NB4 (cell line): ENCODE data around the gene RPL12.

Source experiments
- DNase-seq: peaks from one replicate; pipeline ENCODE4 v3.0.0; 2010; ENCODE audit warnings: low read depth
- H3K4me3 ChIP-seq: one replicate; pipeline ENCODE4 v1.5.1; 2011; ENCODE audit warnings: mild to moderate bottlenecking, low read depth, low read length, moderate library complexity
- CTCF ChIP-seq: IDR thresholded peaks from one replicate; pipeline ENCODE4 v1.5.1; 2012; ENCODE audit warnings: low read depth, low read length
- MYC ChIP-seq: IDR thresholded peaks from 2 replicates; pipeline ENCODE4 v1.6.1; 2011; ENCODE audit warnings: low read depth, low read length
- POLR2A ChIP-seq: IDR thresholded peaks from 2 replicates; pipeline ENCODE4 v1.6.1; 2011; ENCODE audit warnings: mild to moderate bottlenecking; ENCODE audit not compliant: insufficient read length; ENCODE audit errors: extremely low read depth
- TF ChIP-seq, protein P1 (sequence below): IDR thresholded peaks from 2 replicates; pipeline ENCODE4 v1.6.1; 2011; ENCODE audit warnings: low read depth, low read length

The RPL12 gene

DNA sequence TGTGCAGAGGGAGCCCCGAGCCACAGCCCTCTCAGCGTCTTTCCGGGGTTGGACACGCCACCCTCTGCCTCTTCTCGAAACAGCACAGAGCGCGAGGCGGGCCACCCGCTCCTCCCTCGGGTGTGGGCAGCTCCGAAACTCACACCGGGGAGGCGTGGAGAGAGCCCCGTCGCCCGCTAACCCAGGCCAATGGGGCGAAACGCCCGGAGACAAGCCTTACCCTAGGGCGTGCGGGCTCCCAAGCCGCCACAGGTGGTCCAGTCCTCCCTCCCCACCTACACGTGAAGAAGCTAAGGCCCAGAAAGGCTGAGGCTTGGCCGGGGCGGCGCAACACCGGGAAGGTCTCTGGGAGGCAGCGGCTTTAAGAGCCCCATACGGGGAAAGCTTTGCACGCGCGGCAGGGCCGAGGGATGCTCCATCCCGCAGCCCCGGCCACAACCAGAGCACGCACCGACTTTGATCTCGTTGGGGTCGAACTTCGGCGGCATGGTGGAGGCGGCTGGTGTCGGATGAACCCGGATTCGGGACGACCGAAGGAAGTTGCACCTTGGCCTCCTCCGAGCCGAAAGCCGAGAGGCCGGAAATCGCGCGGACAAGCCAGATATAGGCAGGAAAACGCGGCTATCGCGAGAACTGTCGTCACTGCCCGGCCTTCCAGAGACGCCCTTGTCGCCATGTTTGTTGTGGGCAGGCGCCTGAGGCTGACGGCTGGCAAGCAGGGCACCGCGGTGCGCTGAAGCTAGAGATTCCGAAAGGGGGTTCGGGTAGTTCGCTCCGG, at the start of gene RPL12, which contains the start of gene LRSAM1:
TSS of gene RPL12 (minus strand) at position 577 of the 778 bp plus-strand sequence. CDS start at position 488, 89 bp downstream.
TSS of gene LRSAM1 (plus strand) at position 681 of the 778 bp plus-strand sequence. CDS start 3,018 bp downstream, outside the sequence.
- TF ChIP-seq MYC (peak; percentile 94), POLR2A (peak; percentile 99), CTCF (no peak)
- TF ChIP-seq, protein P1, sequence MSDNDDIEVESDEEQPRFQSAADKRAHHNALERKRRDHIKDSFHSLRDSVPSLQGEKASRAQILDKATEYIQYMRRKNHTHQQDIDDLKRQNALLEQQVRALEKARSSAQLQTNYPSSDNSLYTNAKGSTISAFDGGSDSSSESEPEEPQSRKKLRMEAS: peak; percentile 82; the same call in 1 of the 2 replicates
- H3K4me3 ChIP-seq: peak within 1 kb of the TSS; percentile 100
- DNase-seq: peak; percentile 93

GRCh38 chr9:127500862-127501261, 49.7 kb upstream of the RPL12 start:
- TF ChIP-seq MYC (no peak), POLR2A (no peak), CTCF (no peak)
- TF ChIP-seq, protein P1: no peak
- no peak for DNase-seq
- H3K4me3 ChIP-seq: no peak overlapping the region

DNA sequence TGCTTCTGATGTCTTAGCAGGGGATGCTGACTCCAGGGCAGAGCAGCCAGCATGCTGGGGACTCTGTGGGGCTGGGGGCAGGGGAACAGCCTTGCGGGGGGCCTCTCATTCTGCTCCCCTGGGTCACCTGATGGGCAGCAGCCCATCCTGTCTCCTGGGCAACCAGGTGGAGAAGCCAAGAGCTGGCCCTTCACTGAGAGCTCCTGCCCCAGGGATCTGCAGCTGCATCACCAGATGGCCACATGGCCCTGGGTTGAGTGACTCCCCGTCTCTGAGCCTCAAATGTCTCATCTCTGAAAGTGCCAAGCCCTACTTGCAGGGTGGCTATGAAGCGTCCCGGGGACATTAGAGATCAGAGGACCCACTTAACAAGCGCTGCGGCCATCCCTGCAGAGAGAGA, 49.2 kb upstream of the RPL12 start:
- DNase-seq: no peak
- no peak overlapping the region for H3K4me3 ChIP-seq
- no peak for TF ChIP-seq MYC
- no peak for TF ChIP-seq POLR2A
- TF ChIP-seq CTCF: no peak
- TF ChIP-seq, protein P1: no peak

GRCh38 chr9:127498298-127498697, 47.1 kb upstream of the RPL12 start:
- no peak for DNase-seq

DNA sequence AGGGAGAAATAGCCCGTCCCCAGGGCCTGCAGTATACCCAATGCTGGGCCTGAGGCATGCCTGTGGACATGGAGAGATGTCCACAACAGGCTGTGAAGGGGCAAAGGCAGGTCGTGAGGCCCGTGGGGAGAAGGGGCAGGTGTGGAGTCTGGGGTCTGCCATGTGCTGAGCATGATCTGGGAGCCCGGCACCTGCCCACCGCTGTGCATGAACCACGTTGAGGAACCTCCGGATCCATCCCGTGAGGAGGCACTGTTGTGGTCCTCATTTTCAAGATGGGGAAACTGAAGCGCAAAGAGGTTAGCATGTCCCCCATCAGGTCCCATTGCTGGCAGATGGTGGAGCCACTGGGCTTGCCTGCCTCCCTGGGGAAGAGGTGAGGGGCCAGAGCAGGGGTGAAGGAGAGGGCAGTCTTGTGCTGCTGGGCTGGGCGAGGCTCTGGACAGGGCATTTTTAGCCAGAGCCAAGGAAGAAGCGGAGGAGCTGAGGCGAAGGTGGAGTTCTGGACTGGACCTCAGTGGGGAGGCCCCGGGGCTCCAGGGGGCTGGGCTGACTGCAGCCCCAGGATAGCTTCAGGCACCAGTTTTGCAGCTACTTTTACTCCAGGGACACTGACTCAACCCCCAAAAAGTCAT, 46.6 kb upstream of the RPL12 start:
- H3K4me3 ChIP-seq: no peak overlapping the region
- TF ChIP-seq POLR2A: no peak
- TF ChIP-seq CTCF: no peak
- no peak for TF ChIP-seq MYC
- DNase-seq: no peak

More at GRCh38 chr9:127498298-127498697, 47.1 kb upstream of the RPL12 start:
- TF ChIP-seq CTCF (no peak), POLR2A (no peak), MYC (no peak)
- TF ChIP-seq, protein P1: no peak
- H3K4me3 ChIP-seq: no peak overlapping the region
